Right cardiac atrium (tissue), 5 donors: ENCODE data around the gene KMT2C. TPM values are rescaled to one million over a fixed set of nuclear protein-coding genes. Genes with fewer than 3 reads are reported as not detected.

Experiments used
- ATAC-seq, 2 donors: fragments of 200-7000 bp; cut with Tn5 transposase; one replicate each; pipeline versions ENCODE4 v1.8.0 to v1.9.1; 2020; ENCODE audit warnings: moderate library complexity in 2 of 2, mild to moderate bottlenecking in 1 of 2
- DNase-seq, 3 donors: peaks; one replicate each; pipeline ENCODE4 v3.0.0-alpha.2; 2020
- H3K27ac ChIP-seq: one replicate; pipeline ENCODE4 v1.5.1; 2013; ENCODE audit warnings: mild to moderate bottlenecking, low read length, control low read depth, moderate library complexity
- H3K27me3 ChIP-seq: one replicate; pipeline ENCODE4 v1.6.1; 2013; ENCODE audit not compliant: control insufficient read depth, insufficient read depth
- H3K4me1 ChIP-seq: one replicate; pipeline ENCODE4 v1.6.1; 2013; ENCODE audit warnings: low read length; ENCODE audit not compliant: control insufficient read depth, insufficient read depth
- H3K4me3 ChIP-seq: one replicate; pipeline ENCODE4 v1.5.1; 2013; ENCODE audit warnings: low read length, control low read depth
- H3K9me3 ChIP-seq: one replicate; pipeline ENCODE4 v1.6.1; 2013; ENCODE audit warnings: low read length; ENCODE audit not compliant: control insufficient read depth
- WGBS: extraction: QIAGEN DNeasy Blood & Tissue Kit; methylation state at CpG from one replicate; pipeline ENCODE4 v1.1.7; 2013; 5-methylcytosine and 5-hydroxymethylcytosine counted together
- intact Hi-C, 4 donors: fragments of 100-400 bp; cut with DNase I; formaldehyde crosslinking; loops; one replicate each; pipeline versions ENCODE4 v1.11.0 to v1.14.0; 2022 to 2023
- polyA plus RNA-seq: library from polyadenylated mRNA; stranded (reverse); fragments of 200-250 nt; gene quantifications from one replicate; pipeline ENCODE4 v1.2.3, GENCODE V29; 2013
- total RNA-seq, 4 donors: library from RNA; stranded (reverse); fragmentation: NEBNext Ultra II Directional; extraction: Animal tissue kit (Norgen Biotek cat#: 25700); gene quantifications; one replicate each; pipeline ENCODE4 v1.2.1, GENCODE V29; 2021
- donor health status: healthy with polysubstance abuse.
- donor health status: DM: no; HTN: yes; CAD: no.
- donor health status: DM: no; HTN: no; CAD: no.
- donor health status: DM: no; HTN: yes; CAD: no; lungs with severe emphysema.
- donor health status: DM: yes; HTN: yes; CAD: no.

KMT2C gene
- total and polyA plus RNA-seq, 5 donors: 10.9 to 52.6 (median 49.9) TPM

GRCh38 chr7:152097330-152097729, 338.5 kb downstream of the KMT2C start:
- no peak overlapping the region for H3K27ac ChIP-seq
- WGBS: 96% methylated on average over 4 of the region's 4 CpGs
- no peaks in the 10 kb centered on the region for H3K27me3 ChIP-seq
- H3K4me1 ChIP-seq: no peaks in the 10 kb centered on the region
- H3K4me3 ChIP-seq: no peak overlapping the region
- H3K9me3 ChIP-seq: no peaks in the 10 kb centered on the region
- no peak for DNase-seq
- no peak for ATAC-seq
- intact Hi-C loops: no loop called here

DNA sequence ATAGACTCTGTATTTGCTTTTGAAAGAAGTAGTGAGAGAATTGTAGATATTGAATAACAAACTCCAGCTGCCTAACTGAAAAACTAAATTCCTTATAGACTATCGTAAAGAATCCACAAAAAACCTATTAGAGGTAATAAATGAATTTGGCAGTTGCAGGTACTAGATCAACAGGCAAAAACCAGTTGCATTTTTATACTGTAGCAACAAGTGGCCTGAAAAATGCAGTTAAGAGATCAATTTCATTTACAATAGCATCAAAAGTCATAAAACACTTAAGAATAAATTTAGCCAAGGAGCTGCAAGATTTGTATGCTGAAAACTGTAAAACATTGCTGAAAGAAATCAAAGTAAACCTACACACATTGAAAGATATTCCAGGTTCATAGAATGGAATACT, 340.0 kb downstream of the KMT2C start:
- Histone ChIP-seq H3K27ac (no peak overlapping the region), H3K27me3 (no peaks in the 10 kb centered on the region), H3K4me3 (no peak overlapping the region), H3K9me3 (no peaks in the 10 kb centered on the region), H3K4me1 (no peaks in the 10 kb centered on the region)
- ATAC-seq (no peak), DNase-seq (no peak)
- intact Hi-C loops: no loop called here
- 89% methylated on average over 1 of the region's 1 CpG for WGBS

- no peak for ATAC-seq
- H3K27me3 ChIP-seq: no peaks in the 10 kb centered on the region
- no peaks in the 10 kb centered on the region for H3K4me1 ChIP-seq
- H3K27ac ChIP-seq: no peak overlapping the region
- no peak for DNase-seq
- H3K9me3 ChIP-seq: no peaks in the 10 kb centered on the region
- WGBS: 95% methylated on average over 4 of the region's 4 CpGs
- H3K4me3 ChIP-seq: no peak overlapping the region
- intact Hi-C loops: no loop called here
These were observed 342.1 kb downstream of the KMT2C start for GRCh38 chr7:152093717-152094116.

DNA sequence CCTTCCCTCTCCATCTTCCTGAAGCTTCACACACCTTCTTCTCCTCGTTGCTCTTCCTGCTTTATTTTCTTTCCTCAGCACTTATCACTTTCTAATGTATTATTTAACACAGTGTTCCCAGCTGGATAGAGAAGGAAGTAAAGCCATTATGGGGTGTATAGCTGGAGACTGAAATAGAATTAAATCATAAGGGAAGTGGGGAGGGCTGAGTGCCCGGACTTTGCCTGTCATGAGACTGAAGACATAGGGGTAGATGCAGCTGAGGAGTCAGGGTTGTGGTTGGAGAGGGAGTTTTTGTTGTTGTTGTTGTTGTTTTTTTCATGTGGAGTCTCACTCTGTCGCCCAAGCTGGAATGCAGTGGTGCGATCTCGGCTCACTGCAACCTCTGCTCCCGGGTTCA, 345.1 kb downstream of the KMT2C start:
- Histone ChIP-seq H3K27me3 (no peaks in the 10 kb centered on the region), H3K4me1 (no peaks in the 10 kb centered on the region), H3K27ac (no peak overlapping the region), H3K9me3 (no peaks in the 10 kb centered on the region), H3K4me3 (no peak overlapping the region)
- no peak for DNase-seq
- 88% methylated on average over 6 of the region's 6 CpGs for WGBS
- ATAC-seq: no peak
- intact Hi-C loops: no loop called here

- H3K27ac ChIP-seq: no peak overlapping the region
- DNase-seq (no peak), ATAC-seq (no peak)
- no peaks in the 10 kb centered on the region for H3K27me3 ChIP-seq
- no peaks in the 10 kb centered on the region for H3K9me3 ChIP-seq
- WGBS: 98% methylated on average over 7 of the region's 7 CpGs
- no peak overlapping the region for H3K4me3 ChIP-seq
- intact Hi-C loops: no loop called here
- no peaks in the 10 kb centered on the region for H3K4me1 ChIP-seq
These were observed 346.6 kb downstream of the KMT2C start for GRCh38 chr7:152089183-152089582.

GRCh38 chr7:152086513-152086912, 349.3 kb downstream of the KMT2C start:
- Histone ChIP-seq H3K27me3 (no peaks in the 10 kb centered on the region), H3K27ac (no peak overlapping the region), H3K4me3 (no peak overlapping the region), H3K9me3 (no peaks in the 10 kb centered on the region), H3K4me1 (no peaks in the 10 kb centered on the region)
- WGBS: 52% methylated on average over 1 of the region's 1 CpG
- ATAC-seq: no peak
- intact Hi-C loops: no loop called here
- no peak for DNase-seq

DNA sequence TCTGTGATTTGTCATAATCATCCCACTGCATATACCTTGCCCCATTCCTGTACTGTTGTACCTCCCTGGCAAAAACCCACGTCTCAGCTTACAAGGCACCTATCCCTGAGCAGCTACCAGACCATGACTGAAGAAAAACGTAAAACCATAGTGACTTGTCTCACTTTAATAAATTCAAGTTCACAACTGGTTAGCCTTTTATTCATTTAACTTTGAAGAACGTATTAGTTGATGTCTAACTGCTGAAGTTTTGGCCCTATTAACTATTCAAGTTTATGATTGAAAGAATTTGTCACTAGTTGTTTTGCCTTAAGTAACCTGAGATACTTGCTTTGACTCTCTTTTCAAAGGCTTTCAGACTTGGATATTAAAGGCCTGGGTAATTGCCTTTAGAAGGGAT, 350.7 kb downstream of the KMT2C start:
- 92% methylated on average over 3 of the region's 3 CpGs for WGBS
- DNase-seq: no peak
- intact Hi-C loops: no loop called here

More for the DNA sequence above, 350.7 kb downstream of the KMT2C start:
- Histone ChIP-seq H3K27me3 (no peaks in the 10 kb centered on the region), H3K4me1 (no peaks in the 10 kb centered on the region), H3K9me3 (no peaks in the 10 kb centered on the region), H3K27ac (no peak overlapping the region), H3K4me3 (no peak overlapping the region)
- ATAC-seq: no peak

Other genes with a start within 250 kb of the KMT2C start
- under 1 TPM; 0.22 to 0.82 (median 0.57) TPM for gene XRCC2, start 240.1 kb upstream of the KMT2C start, total RNA-seq
- gene XRCC2, start 240.1 kb upstream of the KMT2C start, polyA plus RNA-seq: 0.48 TPM